CD4-positive, CD25-positive, alpha-beta regulatory T cell (primary cell): Measurements from ENCODE around the gene EHHADH. TPM values are rescaled to one million over a fixed set of nuclear protein-coding genes. Genes with fewer than 3 reads are reported as not detected.

ENCODE experiments used
- ATAC-seq, 2 donors: fragments of 150-1000 bp; cut with Tn5 transposase; one replicate each; pipeline ENCODE4 v1.10.0; 2021; ENCODE audit warnings: low read depth in 2 of 2, moderate number of reproducible peaks in 2 of 2, moderate library complexity in 1 of 2
- DNase-seq, 3 donors: peaks; one replicate each; pipeline versions ENCODE4 v3.0.0 to v3.0.0-alpha.2; 2012 to 2022; ENCODE audit warnings: mixed read lengths in 1 of 3
- H3K27ac ChIP-seq: one replicate; pipeline ENCODE4 v1.7.0; 2013; ENCODE audit warnings: mild to moderate bottlenecking, low read length; ENCODE audit not compliant: insufficient read depth, poor library complexity, severe bottlenecking
- H3K27me3 ChIP-seq: one replicate; pipeline ENCODE4 v1.7.0; 2013; ENCODE audit warnings: low read length; ENCODE audit not compliant: control insufficient read depth, insufficient read depth
- H3K36me3 ChIP-seq: one replicate; pipeline ENCODE4 v1.7.0; 2013; ENCODE audit warnings: mild to moderate bottlenecking, low read length, moderate library complexity; ENCODE audit not compliant: control insufficient read depth, insufficient read depth
- H3K4me1 ChIP-seq: 2 replicates; pipeline ENCODE4 v1.7.0; 2013; ENCODE audit warnings: mild to moderate bottlenecking, low read length; ENCODE audit not compliant: insufficient read depth, control insufficient read depth, poor library complexity, severe bottlenecking
- H3K4me3 ChIP-seq: one replicate; pipeline ENCODE4 v1.7.0; 2013; ENCODE audit warnings: low read depth, mild to moderate bottlenecking, low read length, moderate library complexity
- H3K9me3 ChIP-seq, 2 experiments: 1 replicate in 1 of 2; 2 replicates in 1 of 2; pipeline ENCODE4 v1.7.0; 2013; ENCODE audit warnings: low read length in 2 of 2, mild to moderate bottlenecking in 1 of 2, moderate library complexity in 1 of 2; ENCODE audit not compliant: control insufficient read depth in 2 of 2
- H3K27ac Mint-ChIP-seq, 3 donors: one replicate each; pipeline ENCODE4 v1.8.0; 2020 to 2022; ENCODE audit warnings: mild to moderate bottlenecking in 3 of 3, mixed read lengths in 3 of 3, moderate library complexity in 2 of 3
- H3K27me3 Mint-ChIP-seq: one replicate; pipeline ENCODE4 v1.8.0; 2022; ENCODE audit warnings: mild to moderate bottlenecking, mixed read lengths
- H3K36me3 Mint-ChIP-seq: one replicate; pipeline ENCODE4 v1.8.0; 2020; ENCODE audit warnings: mixed read lengths
- H3K4me1 Mint-ChIP-seq, 4 donors: one replicate each; pipeline ENCODE4 v1.8.0; 2020 to 2022; ENCODE audit warnings: mixed read lengths in 4 of 4, mild to moderate bottlenecking in 1 of 4
- H3K4me3 Mint-ChIP-seq, 4 donors: one replicate each; pipeline ENCODE4 v1.8.0; 2020 to 2022; ENCODE audit warnings: mild to moderate bottlenecking in 4 of 4, mixed read lengths in 4 of 4, moderate library complexity in 3 of 4
- H3K9me3 Mint-ChIP-seq, 7 donors: one replicate each; pipeline ENCODE4 v1.8.0; 2020 to 2022; ENCODE audit warnings: mixed read lengths in 7 of 7, mild to moderate bottlenecking in 3 of 7, moderate library complexity in 2 of 7
- polyA plus RNA-seq, 4 donors: library from polyadenylated mRNA; unstranded; fragments of 300-500 nt; fragmentation: Illumina TruSeq; gene quantifications; one replicate each; pipeline ENCODE4 v1.2.3, GENCODE V29; 2021
- total RNA-seq: library from RNA; stranded (reverse); gene quantifications from one replicate; pipeline ENCODE4 v1.2.3, GENCODE V29; 2022

The EHHADH gene
- total and polyA plus RNA-seq, 5 donors from 2014 or later = 0.30 to 0.86 (median 0.52) TPM

DNA sequence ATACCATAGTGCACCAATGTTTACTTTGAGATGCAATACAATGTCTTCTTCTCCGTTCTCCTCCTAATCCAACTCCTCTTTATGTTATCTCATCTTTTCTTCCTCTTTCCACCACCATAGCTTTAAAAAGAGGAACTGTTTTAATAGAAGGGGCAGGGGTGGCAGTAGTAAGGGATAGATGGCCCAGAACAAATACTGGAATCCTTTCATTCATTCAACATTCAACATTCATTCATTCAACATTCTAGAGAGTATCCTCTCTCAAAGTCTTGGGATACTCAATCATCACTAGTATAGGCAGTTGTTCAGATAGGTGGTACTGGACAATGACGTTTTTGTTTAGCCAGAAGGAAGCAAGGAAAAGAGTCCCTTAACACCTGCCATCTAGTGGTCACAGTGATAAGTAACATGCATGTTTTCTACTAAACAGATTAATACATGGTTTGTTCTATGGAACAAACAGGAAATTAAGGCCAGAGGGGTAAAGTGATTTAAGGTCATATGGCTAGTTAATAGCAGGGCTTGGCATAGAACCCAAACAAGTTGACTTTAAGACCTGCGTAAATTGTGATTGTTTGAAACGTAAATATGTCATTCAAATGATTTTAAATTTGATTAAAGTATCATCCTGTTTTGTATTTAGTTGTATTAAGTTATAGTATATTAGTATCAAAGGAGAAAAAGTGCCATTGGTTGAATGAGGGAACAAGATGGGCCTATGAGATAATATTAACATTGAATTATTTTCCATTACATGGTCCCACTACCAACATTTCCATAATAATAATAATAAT, 26.9 kb upstream of the EHHADH start:
- peak overlapping the region in 2 of 4 donors; percentile 14 to 49 for H3K4me3 Mint-ChIP-seq
- H3K27me3 ChIP-seq = peaks cover 12% of the 10 kb centered on the region
- ATAC-seq = no peak
- peaks cover 8 to 15% (median 11%) of the 10 kb centered on the region in 4 donors for H3K4me1 Mint-ChIP-seq
- H3K9me3 Mint-ChIP-seq = peaks cover 0 to 11% (median 5%) of the 10 kb centered on the region in 7 donors
- peaks cover 7% of the 10 kb centered on the region for H3K4me1 ChIP-seq
- H3K27ac Mint-ChIP-seq = no peak overlapping the region
- H3K36me3 Mint-ChIP-seq = no peaks in the 10 kb centered on the region
- H3K9me3 ChIP-seq = no peaks in the 10 kb centered on the region
- DNase-seq = peak in 2 of 3 donors; percentile 1 to 31
- no peak overlapping the region for H3K4me3 ChIP-seq
- H3K27ac ChIP-seq = no peak overlapping the region
- H3K36me3 ChIP-seq = no peaks in the 10 kb centered on the region
- peaks cover 29% of the 10 kb centered on the region for H3K27me3 Mint-ChIP-seq

DNA sequence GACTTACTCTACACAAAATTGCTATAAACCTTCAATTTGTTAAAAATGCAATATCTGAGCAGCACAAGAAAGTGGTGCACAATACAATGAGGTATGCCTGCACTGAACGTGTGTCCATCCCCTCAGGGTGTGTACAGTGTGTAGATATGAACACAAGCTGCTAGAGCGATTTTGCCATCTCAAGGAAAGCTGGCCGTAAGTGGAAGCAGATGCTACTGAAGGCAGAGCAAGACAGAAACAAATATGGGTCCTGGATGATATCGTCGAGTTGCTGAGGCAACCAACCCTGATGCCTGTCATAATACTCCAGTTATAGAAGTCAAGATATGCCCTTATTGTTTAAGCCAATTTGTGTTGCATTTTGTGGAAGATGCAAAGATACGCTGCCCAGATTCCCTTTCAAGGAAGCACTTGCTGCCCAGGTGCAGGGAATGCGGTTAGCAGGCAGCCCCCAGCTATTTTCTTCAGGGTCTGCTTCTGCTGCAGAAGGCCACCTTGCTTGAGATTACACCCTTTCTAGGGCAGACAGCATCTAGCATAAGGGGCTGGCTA, 25.8 kb upstream of the EHHADH start:
- H3K36me3 ChIP-seq = no peaks in the 10 kb centered on the region
- H3K27me3 ChIP-seq = peaks cover 12% of the 10 kb centered on the region
- H3K4me3 ChIP-seq = no peak overlapping the region
- H3K9me3 ChIP-seq = peaks cover 0 to 2% of the 10 kb centered on the region in 2 experiments
- H3K27ac ChIP-seq = no peak overlapping the region
- no peaks in the 10 kb centered on the region for H3K36me3 Mint-ChIP-seq
- peaks cover 29% of the 10 kb centered on the region for H3K27me3 Mint-ChIP-seq
- no peak overlapping the region for H3K27ac Mint-ChIP-seq
- H3K9me3 Mint-ChIP-seq = peaks cover 0 to 11% (median 5%) of the 10 kb centered on the region in 7 donors
- no peak for DNase-seq
- H3K4me1 ChIP-seq = peaks cover 7% of the 10 kb centered on the region
- ATAC-seq = no peak
- peaks cover 8 to 15% (median 11%) of the 10 kb centered on the region in 4 donors for H3K4me1 Mint-ChIP-seq
- no peak overlapping the region for H3K4me3 Mint-ChIP-seq

DNA sequence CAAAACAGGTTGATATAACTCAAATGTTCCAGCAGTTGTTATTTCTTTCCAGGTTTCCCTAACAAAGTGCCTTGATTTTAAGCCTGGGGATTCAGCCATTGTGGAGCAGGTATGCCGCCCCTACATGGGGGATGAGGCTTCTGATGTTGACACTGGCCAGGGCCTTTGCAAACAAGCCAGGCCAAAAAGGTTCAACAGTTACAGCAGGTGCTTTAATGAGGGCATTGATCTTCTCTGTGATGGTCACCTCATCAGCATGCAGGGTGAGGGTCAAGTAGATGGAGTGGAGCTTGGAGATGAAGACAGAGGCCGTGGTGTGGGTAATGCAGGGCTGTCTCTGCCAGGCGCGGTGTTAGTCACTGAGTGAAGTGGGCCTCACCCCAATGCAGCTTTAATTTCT, 22.6 kb upstream of the EHHADH start:
- ATAC-seq (no peak), DNase-seq (no peak)
- peaks cover 38% of the 10 kb centered on the region for H3K27me3 Mint-ChIP-seq
- Histone ChIP-seq H3K4me3 (no peak overlapping the region), H3K4me1 (no peaks in the 10 kb centered on the region), H3K36me3 (no peaks in the 10 kb centered on the region), H3K27me3 (peaks cover 12% of the 10 kb centered on the region), H3K9me3 (peaks cover 0 to 2% of the 10 kb centered on the region in 2 experiments), H3K27ac (no peak overlapping the region)
- H3K9me3 Mint-ChIP-seq = peaks cover 0 to 10% (median 3%) of the 10 kb centered on the region in 7 donors
- no peak overlapping the region for H3K27ac Mint-ChIP-seq
- no peaks in the 10 kb centered on the region for H3K4me1 Mint-ChIP-seq
- no peak overlapping the region for H3K4me3 Mint-ChIP-seq
- no peaks in the 10 kb centered on the region for H3K36me3 Mint-ChIP-seq

DNA sequence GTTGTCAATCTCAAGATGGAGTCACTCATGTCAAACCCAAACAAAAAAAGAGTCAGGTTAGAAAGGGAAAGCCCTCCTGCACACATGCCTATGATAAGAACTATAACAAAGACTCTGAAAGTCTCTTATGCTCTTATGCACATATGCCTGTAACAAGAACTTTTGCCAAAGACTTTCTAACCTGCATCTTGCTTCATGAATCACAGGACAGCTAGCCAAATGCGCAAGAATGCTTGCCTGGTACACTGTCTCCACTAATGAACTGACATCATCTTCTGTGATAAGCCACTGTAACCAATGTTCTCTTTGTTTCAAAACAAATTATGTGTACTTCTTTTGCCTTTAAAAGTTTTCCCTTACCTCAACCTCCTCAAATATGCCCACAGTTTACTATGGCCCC, 18.2 kb upstream of the EHHADH start:
- Histone ChIP-seq H3K9me3 (peaks cover 0 to 2% of the 10 kb centered on the region in 2 experiments), H3K27ac (no peak overlapping the region), H3K4me1 (no peaks in the 10 kb centered on the region), H3K36me3 (no peaks in the 10 kb centered on the region), H3K4me3 (no peak overlapping the region), H3K27me3 (peaks cover 2% of the 10 kb centered on the region)
- no peaks in the 10 kb centered on the region for H3K36me3 Mint-ChIP-seq
- peak overlapping the region in 1 of 4 donors; percentile 89 for H3K4me3 Mint-ChIP-seq
- H3K27ac Mint-ChIP-seq = no peak overlapping the region
- no peak for ATAC-seq
- no peaks in the 10 kb centered on the region for H3K4me1 Mint-ChIP-seq
- H3K27me3 Mint-ChIP-seq = peaks cover 26% of the 10 kb centered on the region
- peaks cover 0 to 8% (median 1%) of the 10 kb centered on the region in 7 donors for H3K9me3 Mint-ChIP-seq
- no peak for DNase-seq

DNA sequence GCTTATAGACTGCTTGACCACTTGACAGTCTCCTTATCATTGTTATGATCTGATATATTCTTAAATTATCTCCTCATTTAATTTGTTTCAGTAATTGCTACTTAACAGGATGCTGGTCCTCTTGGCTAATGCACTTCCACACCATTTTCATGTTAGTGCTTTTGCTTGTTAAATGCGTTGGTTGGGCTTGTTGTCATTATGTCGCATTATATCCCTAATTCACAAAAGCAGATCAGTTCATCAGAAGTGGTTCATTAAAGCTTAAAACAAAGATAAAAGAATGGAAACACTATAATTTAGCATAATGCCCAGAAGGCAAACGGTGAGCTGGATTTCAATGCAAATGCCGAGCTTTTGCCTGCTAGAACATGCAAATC, 17.1 kb upstream of the EHHADH start:
- Mint-ChIP-seq H3K4me1 (no peaks in the 10 kb centered on the region), H3K36me3 (no peaks in the 10 kb centered on the region), H3K27me3 (peaks cover 27% of the 10 kb centered on the region), H3K27ac (no peak overlapping the region), H3K9me3 (peaks cover 0 to 5% (median 1%) of the 10 kb centered on the region in 7 donors), H3K4me3 (no peak overlapping the region)
- Histone ChIP-seq H3K4me3 (no peak overlapping the region), H3K36me3 (no peaks in the 10 kb centered on the region), H3K4me1 (no peaks in the 10 kb centered on the region), H3K9me3 (peaks cover 0 to 2% of the 10 kb centered on the region in 2 experiments), H3K27me3 (no peaks in the 10 kb centered on the region), H3K27ac (no peak overlapping the region)
- DNase-seq = no peak
- ATAC-seq = no peak

DNA sequence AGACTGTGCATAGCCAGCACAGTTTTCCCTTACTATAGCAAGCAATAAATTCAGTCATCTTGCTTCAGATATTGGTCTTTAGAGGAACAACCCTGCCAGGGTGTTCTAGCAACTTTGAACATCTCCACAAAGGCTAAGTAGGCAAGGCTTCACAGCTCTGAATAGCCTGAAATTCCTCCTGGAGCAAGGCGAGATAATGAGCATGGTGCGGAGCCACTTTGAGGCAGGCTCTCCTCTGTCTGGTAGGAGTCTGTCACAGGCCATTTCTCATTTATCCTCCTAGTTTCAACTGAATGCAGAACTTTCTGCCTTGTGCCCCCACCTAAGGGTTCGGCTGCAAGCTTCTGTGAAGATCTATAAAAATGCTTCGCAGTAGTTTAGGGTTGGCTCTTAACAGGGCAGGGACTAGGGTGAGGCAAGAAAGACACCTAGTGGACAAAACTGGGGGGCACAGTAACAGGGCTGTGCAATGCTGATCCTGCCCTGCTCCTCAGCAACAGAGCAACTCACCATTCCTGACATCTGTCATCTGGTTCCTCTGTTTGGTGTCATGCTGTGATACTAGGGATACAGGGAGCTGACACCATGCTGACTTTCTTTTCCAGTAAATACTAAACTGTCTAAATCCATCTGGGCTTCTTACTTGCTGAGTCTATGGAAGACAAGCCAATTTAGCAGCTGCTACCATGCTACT, 16.6 kb upstream of the EHHADH start:
- H3K27ac ChIP-seq = no peak overlapping the region
- H3K36me3 ChIP-seq = no peaks in the 10 kb centered on the region
- no peaks in the 10 kb centered on the region for H3K4me1 Mint-ChIP-seq
- ATAC-seq (no peak), DNase-seq (peak in 1 of 3 donors; percentile 9)
- H3K27me3 ChIP-seq = no peaks in the 10 kb centered on the region
- H3K27me3 Mint-ChIP-seq = peaks cover 27% of the 10 kb centered on the region
- no peaks in the 10 kb centered on the region for H3K4me1 ChIP-seq
- no peak overlapping the region for H3K27ac Mint-ChIP-seq
- H3K4me3 ChIP-seq = no peak overlapping the region
- peaks cover 0 to 5% (median 1%) of the 10 kb centered on the region in 7 donors for H3K9me3 Mint-ChIP-seq
- no peaks in the 10 kb centered on the region for H3K36me3 Mint-ChIP-seq
- H3K9me3 ChIP-seq = peaks cover 0 to 2% of the 10 kb centered on the region in 2 experiments
- H3K4me3 Mint-ChIP-seq = no peak overlapping the region

DNA sequence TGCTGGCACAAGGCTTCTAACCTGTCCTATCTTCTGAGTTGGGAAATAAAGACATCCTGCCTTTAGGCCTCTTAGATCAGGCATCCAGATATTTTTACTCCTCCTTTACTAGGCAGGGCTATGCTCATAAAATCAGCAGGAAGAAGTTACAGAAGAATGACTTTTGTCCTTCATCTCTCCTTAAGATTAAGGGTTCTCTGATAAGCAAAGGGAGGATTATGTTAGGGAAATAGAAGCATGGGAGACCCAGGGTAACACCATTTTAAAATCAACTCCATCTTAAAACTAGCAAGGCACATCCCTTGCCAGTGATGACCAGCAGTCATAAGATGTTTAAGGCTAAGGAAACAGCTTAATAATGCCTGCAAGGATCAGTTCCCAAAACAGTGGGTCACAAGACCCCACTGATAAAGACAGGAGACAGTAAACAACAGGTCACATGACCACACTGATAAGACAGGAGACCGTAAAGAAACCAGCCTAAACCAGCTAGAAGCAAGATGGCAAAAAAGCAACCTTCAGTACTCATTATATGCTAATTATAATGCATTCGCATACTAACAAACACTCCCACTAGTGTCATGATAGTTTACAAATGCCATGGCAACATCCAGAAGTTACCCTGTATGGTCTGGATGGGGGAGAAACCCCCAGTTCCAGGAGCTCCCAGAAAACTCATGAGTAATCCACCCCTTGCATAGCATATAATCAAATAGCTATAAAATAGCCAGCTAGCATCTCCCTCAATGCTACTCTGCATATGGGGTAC, 14.5 kb upstream of the EHHADH start:
- Mint-ChIP-seq H3K27ac (no peak overlapping the region), H3K4me1 (no peaks in the 10 kb centered on the region), H3K4me3 (no peak overlapping the region), H3K36me3 (no peaks in the 10 kb centered on the region), H3K9me3 (peaks cover 0 to 2% (median 0%) of the 10 kb centered on the region in 7 donors), H3K27me3 (peaks cover 31% of the 10 kb centered on the region)
- H3K4me1 ChIP-seq = no peaks in the 10 kb centered on the region
- H3K4me3 ChIP-seq = no peak overlapping the region
- no peaks in the 10 kb centered on the region for H3K9me3 ChIP-seq
- no peak for DNase-seq
- no peaks in the 10 kb centered on the region for H3K36me3 ChIP-seq
- ATAC-seq = no peak
- no peak overlapping the region for H3K27ac ChIP-seq
- no peaks in the 10 kb centered on the region for H3K27me3 ChIP-seq
